GM21447 (cell line): Measurements from ENCODE around the gene OR2J2.
"Not testable (repeated sequence)": the region's sequence is repeated elsewhere in the genome, so short reads cannot be mapped to it uniquely, and the experiment has no call there.

ENCODE experiments used
- ATAC-seq: cut with Tn5 transposase; IDR thresholded peaks from one replicate; pipeline ENCODE4 v1.9.1; 2021; ENCODE audit not compliant: unreplicated experiment

OR2J2 gene

GRCh38 chr6:29218056-29218455, 47.3 kb downstream of the OR2J2 start:
- ATAC-seq: not testable (repeated sequence)
